Left renal cortex interstitium (tissue), 4 donors: ENCODE results near the gene PLEKHG2. TPM values are rescaled to one million over a fixed set of nuclear protein-coding genes. Genes with fewer than 3 reads are reported as not detected.

Experiments
- DNase-seq, 4 donors: peaks; one replicate each; pipeline ENCODE4 v3.0.0-alpha.2; 2013; ENCODE audit warnings: low read depth in 4 of 4, low spot score in 2 of 4, missing footprints in 1 of 4
- polyA plus RNA-seq, 4 donors: library from polyadenylated mRNA; unstranded; fragments of 120-200 nt; gene quantifications; one replicate each; pipeline ENCODE4 v1.2.1, GENCODE V29; 2013; ENCODE audit not compliant: insufficient read length in 4 of 4

The PLEKHG2 gene
- polyA plus RNA-seq, 4 donors: 56.7 to 139 (median 101) TPM

- peak in 2 of 4 donors; percentile 20 to 28 for DNase-seq
These were observed 61.7 kb downstream of the PLEKHG2 start for GRCh38 chr19:39474139-39474620.

DNA sequence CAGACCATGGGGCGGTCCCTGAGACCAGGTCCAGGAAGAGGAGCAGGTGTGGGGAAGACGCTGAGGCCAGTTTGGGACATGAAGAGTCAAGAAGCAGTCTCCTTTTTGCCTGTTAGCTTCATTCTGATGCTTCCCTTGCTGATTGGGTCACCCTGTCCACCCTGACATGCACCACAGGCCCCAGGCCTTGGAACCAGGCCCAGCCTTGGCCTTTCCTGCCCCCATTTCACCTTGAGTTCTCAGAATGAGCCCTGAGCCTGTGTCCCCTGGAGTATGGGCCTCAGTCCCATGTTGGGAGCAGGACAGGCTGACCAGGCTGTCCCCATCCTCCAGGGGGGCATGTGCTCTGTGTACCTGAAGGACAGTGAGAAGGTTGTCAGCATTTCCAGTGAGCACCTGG is 63.3 kb downstream of the PLEKHG2 start:
- DNase-seq: no peak

Other genes starting within 250 kb of the PLEKHG2 start
- gene NCCRP1, start 215.7 kb upstream of the PLEKHG2 start, polyA plus RNA-seq: 1 to 10 TPM in 3 of 4 donors, under 1 TPM in 1; 0.99 to 4.0 (median 1.4) TPM
- not detected for gene SYCN, start 208.4 kb upstream of the PLEKHG2 start, polyA plus RNA-seq
- gene IFNL3, start 167.7 kb upstream of the PLEKHG2 start, polyA plus RNA-seq: not detected
- gene IFNL4, start 163.8 kb upstream of the PLEKHG2 start, polyA plus RNA-seq: under 1 TPM in 1 of 4 donors, not detected in 3; 0.09 TPM
- not detected for gene IFNL2, start 144.3 kb upstream of the PLEKHG2 start, polyA plus RNA-seq
- not detected for gene IFNL1, start 116.3 kb upstream of the PLEKHG2 start, polyA plus RNA-seq
- gene LRFN1, start 91.8 kb upstream of the PLEKHG2 start, polyA plus RNA-seq: 1 to 10 TPM in 3 of 4 donors, under 1 TPM in 1; 0.75 to 2.9 (median 2.1) TPM
- 10 to 100 TPM; 20.4 to 29.0 (median 25.2) TPM for gene GMFG, start 76.6 kb upstream of the PLEKHG2 start, polyA plus RNA-seq
- 100 to 1,000 TPM in 3 of 4 donors, 10 to 100 TPM in 1; 86.6 to 165 (median 124) TPM for gene SAMD4B, start 70.2 kb upstream of the PLEKHG2 start, polyA plus RNA-seq
- gene PAF1, start 21.6 kb upstream of the PLEKHG2 start, polyA plus RNA-seq: 10 to 100 TPM; 65.6 to 74.3 (median 68.5) TPM
- gene MED29, start 21.3 kb upstream of the PLEKHG2 start, polyA plus RNA-seq: 10 to 100 TPM; 38.4 to 44.9 (median 40.8) TPM
- 10 to 100 TPM; 18.0 to 77.6 (median 30.0) TPM for gene ZFP36, start 5.8 kb upstream of the PLEKHG2 start, polyA plus RNA-seq
- gene RPS16, start 23.3 kb downstream of the PLEKHG2 start, polyA plus RNA-seq: 1,000 to 10,000 TPM; 1,223 to 1,602 (median 1,296) TPM
- 100 to 1,000 TPM; 107 to 161 (median 145) TPM for gene SUPT5H, start 32.9 kb downstream of the PLEKHG2 start, polyA plus RNA-seq
- gene TIMM50, start 68.2 kb downstream of the PLEKHG2 start, polyA plus RNA-seq: 10 to 100 TPM; 71.6 to 96.3 (median 87.8) TPM
- under 1 TPM; 0.51 to 0.87 (median 0.67) TPM for gene DLL3, start 86.3 kb downstream of the PLEKHG2 start, polyA plus RNA-seq
- gene SELENOV, start 102.5 kb downstream of the PLEKHG2 start, polyA plus RNA-seq: 10 to 100 TPM in 1 of 4 donors, 1 to 10 TPM in 3; 5.0 to 10.1 (median 7.4) TPM
- gene EID2B, start 120.2 kb downstream of the PLEKHG2 start, polyA plus RNA-seq: 1 to 10 TPM; 3.8 to 6.0 (median 5.1) TPM
- gene EID2, start 127.5 kb downstream of the PLEKHG2 start, polyA plus RNA-seq: 10 to 100 TPM; 17.7 to 23.1 (median 20.9) TPM
- gene LGALS13, start 189.9 kb downstream of the PLEKHG2 start, polyA plus RNA-seq: not detected
- not detected for gene LGALS16, start 243.2 kb downstream of the PLEKHG2 start, polyA plus RNA-seq